Inflammatory macrophage treated with lipopolysaccharide for 1 hour (primary cell): Measurements from ENCODE around the gene UPK3B.
"Not testable (repeated sequence)": the region's sequence is repeated elsewhere in the genome, so short reads cannot be mapped to it uniquely, and the experiment has no call there.

ENCODE experiments used
- DNase-seq, 2 donors: peaks; one replicate each; pipeline ENCODE4 v3.0.0-alpha.2; 2020 to 2022

The UPK3B gene

DNA sequence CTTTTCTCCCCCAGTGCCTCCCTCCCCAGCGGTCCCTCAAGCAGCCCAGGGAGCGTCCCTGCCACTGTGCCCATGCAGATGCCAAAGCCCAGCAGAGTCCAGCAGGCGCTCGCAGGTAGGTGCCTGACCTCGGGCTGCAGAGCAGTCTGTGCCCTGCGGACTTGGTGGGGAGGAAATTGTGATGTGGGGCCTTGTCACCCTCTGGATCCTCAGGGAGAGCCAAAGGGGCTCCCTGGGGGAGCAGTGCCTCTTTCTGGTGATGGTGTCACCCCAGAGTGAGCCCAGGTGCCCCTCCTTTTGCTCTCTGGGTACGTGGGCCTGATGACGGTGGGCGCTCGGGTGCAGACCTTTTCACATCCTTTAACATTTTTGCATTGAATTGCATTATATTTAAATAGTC lies 18.2 kb upstream of the UPK3B start:
- DNase-seq: not testable (repeated sequence)

DNA sequence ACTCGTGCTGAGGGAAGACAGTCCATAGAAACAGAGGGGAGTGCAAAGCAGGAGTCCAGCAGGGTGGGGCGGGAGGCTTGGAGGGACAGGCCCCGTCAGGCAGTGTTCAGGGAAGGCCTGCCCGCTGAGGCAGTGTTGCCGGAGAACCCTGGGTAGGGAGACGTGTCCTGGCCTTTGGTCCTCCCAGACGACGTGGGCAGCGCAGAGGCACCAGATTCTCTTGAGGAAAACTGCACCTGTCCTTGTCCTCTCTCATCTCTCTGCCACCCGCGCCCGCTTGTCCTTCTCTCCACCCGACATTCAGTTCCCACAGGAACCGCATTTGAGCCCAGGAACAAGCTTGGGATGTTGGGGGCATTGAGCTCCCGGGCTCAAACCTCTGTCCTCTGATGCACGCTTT lies 14.6 kb upstream of the UPK3B start:
- not testable (repeated sequence) for DNase-seq

DNA sequence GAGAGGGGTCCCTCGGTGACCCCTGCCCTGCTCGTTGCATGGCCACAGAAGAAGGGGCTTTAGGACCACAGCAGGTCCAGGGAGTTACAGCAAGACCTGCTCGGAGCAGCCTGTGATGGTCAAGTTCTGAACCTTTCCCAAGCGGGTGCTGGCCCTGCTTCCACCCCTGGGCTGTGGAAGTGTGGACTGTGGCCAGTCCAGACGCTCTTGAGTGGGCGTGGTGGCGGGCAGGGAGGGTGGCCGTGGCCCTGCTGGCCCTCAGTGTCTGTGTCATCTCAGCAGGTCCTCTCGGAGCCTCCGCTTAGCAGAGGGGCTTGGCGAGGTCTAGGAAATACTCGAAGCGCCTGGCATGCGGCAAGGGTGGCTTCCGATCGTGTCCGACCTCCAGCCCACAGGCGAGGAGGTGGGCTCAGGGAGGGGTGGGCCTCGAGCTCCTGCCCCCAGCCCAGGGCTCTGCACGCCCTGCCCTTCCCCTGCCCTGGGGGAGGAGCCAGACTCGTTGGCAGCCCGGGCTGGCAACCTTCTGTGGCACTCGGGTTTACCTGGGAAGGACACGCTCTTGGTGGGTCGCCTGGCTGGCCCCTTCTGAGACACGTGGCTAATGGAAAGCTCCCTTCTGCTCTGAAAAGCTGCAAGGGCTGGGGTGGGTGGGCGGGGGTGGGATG lies 12.3 kb upstream of the UPK3B start:
- DNase-seq: not testable (repeated sequence)

DNA sequence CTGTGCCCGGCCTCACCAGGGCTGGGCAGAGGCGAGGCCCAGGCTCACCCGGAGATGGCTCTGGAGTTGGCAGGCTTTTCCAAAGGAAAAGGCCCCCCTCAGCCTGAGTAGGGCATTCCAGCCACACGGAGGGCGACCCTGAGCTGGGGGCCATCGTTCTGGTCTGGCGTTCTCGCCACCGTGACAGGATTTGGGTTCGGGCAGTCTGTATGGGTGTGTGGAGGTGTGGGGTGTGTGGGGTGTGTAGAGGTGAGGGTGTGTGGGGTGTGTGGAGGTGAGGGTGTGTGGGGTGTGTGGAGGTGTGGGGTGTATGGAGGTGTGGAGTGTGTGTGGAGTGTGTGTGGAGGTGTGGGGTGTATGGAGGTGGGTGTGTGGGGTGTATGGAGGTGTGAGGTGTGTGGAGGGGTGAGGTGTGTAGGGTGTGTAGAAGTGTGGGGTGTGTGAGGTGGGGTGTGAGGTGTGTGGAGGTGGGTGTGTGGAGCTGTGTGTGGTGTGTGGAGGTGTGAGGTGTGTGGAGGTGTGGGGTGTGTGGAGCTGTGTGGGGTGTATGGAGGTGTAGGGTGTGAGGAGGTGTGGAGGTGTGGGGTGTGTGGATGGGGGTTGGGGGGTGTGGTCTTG lies 11.7 kb upstream of the UPK3B start:
- not testable (repeated sequence) for DNase-seq

DNA sequence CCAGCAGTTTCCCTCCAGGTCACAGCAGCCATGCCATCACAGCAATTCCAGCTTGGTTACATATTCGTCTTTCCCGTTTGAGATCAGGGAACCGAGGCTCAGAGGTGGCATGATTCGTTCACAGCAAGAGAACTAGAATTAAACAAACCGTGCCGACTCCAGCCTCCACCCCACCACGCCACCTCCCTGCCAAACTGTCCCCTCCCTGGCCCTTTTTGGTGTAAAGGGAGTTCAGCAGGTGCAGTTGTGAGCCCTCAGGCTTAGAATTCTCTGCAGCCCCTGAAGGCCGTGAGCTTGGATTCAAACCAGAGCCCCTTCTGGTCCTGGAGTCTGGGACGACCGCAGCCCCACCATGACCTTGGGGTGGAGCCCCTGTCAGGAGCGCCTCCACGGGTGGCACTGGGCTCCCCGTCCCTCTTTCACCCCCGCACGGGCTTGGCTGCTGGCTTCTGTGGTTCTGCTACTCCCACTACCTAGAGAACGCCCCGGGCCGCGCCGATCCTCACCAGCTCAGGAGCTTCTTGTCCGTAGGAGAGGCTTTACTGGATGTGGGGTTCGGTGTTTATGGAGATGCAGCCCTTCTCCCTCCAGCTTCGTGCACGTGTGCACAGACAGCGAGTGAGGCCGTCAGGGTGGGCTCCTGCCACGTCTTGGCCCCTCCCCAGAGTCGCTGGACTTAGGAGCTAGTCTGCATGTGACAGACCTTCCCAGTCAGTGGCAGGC lies 11.0 kb upstream of the UPK3B start:
- not testable (repeated sequence) for DNase-seq

DNA sequence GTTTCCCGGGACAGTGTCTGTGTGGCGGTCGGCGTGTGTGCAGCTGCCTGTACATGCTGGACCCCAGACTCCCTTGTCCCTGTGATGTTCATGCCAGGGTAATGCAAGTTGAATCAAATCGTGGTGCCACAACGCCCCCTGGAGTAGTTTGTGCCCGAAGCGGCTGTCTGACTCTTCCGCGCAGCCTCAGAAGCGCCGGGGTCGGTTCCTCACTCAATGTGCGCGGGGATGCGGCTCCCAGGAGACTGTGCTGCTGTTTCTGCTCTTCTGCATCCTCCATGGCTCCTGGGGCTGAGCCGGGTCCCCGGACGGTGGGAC lies 10.5 kb upstream of the UPK3B start:
- DNase-seq: not testable (repeated sequence)

DNA sequence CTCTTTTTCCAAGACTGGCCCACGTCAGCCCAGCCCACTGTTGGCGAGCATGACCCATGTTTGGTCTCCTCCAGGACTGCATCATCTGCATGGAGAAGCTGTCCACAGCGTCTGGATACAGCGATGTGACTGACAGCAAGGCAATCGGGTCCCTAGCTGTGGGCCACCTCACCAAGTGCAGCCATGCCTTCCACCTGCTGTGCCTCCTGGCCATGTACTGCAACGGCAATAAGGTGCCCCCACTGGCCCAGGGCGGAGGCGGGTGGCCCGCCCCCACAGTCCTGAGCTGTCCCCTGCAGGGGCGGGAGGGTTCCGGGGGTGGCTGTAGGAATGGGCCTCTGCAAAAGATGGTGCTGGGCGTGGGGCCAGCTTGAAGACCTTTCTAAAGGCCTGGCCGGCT lies 8.1 kb upstream of the UPK3B start:
- not testable (repeated sequence) for DNase-seq

DNA sequence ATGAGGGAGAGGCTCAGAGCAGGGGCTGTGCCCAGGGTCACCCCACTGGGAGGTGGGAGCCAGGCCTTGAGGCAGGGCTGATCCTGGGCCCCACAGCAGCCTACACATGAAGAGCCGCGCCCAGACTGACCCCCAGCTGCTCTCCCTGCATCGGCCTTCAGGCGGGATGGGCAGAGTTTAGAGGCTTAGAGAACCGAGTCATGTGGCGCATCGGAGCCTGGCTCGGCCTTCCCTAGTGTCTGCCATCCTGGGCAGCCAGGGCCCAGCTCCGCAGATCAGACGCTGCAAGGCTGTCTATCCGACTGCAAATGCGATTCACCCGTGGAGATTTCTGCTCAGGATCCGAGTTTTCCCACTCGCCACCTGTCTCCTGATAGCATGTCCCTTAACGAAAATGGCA lies 7.5 kb upstream of the UPK3B start:
- not testable (repeated sequence) for DNase-seq

DNA sequence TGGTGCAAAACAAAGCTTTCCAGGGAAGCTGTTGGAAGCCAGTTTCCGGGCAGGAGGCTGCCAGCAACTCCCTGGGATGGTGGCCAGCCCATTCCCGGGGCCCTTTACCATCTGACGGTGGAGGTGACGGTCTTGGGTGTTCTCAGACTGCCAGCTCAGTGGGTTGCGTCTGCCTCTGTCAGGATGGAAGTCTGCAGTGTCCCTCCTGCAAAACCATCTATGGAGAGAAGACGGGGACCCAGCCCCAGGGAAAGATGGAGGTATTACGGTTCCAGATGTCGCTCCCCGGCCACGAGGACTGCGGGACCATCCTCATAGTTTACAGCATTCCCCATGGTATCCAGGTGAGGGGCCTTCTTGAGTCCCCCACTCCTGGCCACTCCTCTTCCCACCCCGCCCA lies 7.1 kb upstream of the UPK3B start:
- DNase-seq: not testable (repeated sequence)

DNA sequence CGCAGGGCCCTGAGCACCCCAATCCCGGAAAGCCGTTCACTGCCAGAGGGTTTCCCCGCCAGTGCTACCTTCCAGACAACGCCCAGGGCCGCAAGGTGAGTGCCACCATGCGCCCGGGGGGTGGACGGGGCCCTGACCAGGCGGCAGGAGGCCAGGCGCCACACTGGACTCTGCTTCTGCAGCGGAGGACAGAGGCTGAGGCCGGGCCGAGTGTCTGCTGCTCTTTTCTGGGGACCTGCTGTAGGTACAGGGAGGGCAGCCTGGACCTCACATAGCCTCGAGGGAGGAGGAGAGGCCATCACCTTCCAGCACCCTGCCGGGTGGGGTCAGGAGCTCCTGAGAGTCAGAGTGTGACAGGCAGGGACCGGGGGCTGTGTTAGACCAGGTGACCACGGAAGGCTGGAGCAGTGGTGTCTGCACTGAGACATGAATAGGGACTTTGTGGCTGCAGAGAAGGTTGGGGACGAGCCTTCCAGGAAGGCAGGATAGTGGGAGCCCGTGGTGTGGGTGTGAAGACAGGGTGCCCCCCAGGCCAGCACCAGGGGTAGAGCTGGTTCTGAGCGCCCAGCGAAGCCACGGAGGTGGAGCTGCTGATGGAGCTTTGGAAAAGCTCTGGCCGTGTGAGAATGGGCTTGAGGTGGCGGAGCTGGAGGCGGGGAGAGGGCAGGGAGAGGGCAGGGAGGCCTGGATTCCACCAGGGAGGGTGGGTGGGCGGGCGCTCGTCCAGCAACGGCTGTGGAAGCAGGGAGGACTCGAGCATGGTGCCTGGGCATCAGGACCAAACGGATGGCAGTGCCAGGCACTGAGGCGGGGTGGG lies 5.8 kb upstream of the UPK3B start:
- DNase-seq: not testable (repeated sequence)

DNA sequence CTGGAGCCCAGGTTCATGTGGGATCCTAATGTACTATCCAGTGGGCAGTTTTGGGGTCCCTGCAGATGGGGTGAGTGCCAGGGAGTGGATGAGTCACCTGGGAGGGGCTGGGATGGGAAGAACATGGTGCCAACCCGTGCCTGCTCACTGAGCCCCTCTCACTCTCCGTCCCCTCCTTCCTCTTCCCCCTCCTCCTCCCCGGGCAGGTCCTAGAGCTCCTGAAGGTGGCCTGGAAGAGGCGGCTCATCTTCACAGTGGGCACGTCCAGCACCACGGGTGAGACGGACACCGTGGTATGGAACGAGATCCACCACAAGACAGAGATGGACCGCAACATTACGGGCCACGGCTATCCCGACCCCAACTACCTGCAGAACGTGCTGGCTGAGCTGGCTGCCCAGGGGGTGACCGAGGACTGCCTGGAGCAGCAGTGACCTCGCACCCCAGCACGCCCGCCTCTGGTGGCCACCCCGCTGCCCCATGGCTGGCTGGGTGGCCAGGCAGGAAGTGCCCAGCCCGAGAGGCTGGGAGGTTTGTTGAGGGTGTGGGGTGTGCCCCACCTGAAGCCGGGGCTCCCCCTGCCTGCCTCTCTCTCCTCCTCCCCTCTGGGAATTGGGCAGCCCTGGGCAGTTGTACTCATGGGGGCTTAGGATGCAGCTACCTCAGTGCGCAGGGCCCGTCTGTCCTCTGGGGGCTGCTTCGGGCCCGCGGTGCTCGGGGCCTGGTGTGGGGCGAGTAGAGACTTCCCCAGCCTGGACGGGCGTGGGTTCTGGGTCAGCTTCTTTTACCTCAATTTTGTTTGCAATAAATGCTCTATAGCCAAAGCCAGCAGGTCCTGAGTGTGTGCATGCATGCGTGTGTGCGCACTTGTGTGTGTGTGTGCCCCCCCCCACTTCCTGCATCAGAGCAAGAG lies 4.9 kb upstream of the UPK3B start:
- no peak for DNase-seq

DNA sequence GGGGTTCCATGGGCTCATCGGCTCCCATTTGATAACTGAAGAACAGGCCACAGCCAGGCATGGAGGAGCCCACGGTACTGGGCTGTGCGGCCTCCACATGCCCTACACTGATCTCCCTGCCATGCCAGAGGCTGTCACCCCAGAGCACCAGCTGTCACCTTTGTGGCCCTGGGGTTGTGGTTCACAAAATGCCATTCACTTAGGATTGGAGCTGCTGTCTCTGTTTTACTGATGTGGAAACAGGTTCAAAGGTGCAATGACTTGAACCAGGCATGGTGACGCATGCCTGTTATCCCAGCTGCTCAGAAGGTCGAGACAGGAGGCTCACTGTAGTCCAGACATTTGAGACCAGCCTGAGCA lies 4.3 kb upstream of the UPK3B start:
- DNase-seq: no peak

DNA sequence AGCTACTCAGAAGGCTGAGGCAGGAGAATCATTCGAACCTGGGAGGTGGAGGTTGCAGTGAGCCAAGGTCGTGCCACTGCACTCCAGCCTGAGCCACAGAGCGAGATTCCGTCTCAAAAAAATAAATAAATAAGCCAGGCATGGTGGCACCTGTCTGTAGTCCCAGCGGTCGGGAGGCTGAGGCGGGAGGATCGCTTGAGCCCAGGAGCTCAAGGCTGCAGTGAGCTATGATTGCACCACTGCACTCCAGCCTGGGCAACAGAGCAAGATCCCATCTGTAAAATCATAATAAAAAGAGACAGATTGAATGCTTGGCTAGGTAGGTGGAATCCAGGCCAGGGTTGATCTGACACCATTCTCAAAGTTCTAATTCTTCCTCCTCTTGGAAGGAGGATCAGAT lies 3.7 kb upstream of the UPK3B start:
- DNase-seq: not testable (repeated sequence)

DNA sequence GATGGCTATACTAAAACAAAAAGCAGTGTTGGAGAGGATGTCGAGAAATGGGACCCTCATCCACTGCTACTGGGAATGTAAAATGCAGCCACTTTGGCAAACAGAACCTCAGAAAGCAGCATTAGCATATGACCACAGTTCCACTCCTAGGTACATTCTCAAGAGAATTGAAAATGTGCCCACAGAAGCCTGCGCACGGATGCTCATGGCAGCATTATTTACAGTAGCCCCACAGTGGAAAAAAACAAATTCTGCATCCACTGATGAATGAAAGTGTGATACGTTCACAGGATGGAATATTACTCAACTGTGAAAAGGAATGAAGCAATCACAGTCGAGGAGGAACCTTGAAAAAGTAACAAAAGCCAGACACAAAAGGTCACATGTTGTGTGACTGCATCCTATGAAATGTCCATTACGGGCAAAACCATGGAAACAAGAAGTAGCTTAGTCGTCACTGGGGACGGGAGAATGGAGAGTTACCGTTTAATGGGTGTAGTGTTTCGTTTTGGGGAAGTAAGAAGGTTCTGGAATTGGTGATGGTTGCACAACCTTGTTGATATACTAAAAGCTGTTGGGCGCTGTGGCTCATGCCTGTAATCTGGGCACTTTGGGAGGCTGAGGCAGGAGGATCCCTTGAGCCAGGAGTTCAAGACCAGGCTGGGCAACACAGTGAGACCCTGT lies 2.5 kb upstream of the UPK3B start:
- DNase-seq: peak; percentile 97 to 99

DNA sequence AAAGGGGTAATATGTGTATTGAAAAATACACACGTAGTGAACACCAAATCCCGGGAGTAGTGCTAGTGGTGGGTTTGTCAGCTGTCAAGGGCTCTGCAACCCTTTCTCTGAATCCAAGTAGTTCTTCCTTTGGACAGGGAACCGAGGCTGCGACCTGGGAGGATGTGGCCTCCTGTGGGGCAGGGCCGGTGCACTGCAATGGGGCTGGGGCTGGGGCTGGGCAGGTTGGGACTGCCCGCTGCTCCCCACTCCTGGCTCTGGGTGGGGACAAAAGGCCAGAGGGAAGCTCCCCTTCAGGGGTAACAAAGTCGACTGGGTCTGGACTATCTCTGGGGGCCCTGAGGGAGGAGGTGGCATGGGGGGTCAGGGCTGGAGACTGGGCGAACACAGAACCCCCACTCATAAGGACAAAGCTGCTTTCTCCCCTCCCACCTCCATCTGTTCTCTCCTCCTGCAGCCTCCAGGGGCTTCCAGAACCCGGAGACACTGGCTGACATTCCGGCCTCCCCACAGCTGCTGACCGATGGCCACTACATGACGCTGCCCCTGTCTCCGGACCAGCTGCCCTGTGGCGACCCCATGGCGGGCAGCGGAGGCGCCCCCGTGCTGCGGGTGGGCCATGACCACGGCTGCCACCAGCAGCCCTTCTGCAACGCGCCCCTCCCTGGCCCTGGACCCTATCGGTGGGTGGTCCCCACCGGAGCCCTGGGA lies 1.0 kb downstream of the UPK3B start:
- not testable (repeated sequence) for DNase-seq

DNA sequence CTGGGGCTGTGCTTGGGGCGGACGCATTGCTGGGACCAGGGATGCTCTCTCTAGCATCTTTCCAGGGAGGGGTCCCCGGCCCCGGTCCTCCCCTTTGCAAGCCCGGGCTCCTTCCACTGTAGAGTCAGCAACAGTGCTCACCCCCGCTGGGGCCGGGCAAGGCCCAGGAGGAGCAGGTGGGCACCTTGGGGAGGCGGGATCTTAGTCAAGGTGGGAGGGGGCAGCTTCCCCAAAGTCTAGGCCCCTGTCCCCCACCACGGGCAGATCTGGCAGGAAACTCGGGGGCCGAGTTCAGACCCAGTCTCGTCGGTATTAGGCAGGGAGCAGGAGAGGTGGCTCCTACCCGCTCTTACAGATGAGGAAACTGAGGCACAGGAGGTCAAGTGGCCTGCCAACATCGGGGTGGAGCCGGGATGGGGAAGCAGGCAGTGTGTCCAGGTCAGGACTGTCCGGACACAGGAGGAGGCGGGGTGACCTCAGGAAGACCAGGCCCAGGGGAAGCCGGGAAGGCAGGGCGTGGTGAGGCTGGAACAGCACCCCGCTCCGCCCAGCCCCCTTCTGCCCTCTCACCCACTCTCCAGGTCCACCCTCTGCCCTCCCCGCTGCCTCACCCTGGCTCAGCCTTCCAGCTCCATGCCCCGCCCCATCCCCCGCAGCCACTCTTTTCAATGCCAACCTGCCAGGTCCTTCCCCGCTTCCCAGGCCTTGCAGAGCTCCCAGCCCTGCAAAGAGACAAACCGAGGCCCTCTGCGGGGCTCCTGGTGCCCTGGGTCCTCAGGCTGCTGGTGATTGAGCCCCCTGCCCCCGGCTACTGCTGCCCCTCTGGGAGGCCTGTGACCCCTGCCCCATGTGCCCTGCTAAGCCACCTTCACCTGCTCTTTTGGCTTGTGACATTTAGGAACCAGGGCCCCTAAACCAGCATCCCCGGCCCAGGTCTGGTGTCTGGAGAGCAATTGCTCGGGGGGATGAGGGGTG lies 1.8 kb downstream of the UPK3B start:
- not testable (repeated sequence) for DNase-seq

DNA sequence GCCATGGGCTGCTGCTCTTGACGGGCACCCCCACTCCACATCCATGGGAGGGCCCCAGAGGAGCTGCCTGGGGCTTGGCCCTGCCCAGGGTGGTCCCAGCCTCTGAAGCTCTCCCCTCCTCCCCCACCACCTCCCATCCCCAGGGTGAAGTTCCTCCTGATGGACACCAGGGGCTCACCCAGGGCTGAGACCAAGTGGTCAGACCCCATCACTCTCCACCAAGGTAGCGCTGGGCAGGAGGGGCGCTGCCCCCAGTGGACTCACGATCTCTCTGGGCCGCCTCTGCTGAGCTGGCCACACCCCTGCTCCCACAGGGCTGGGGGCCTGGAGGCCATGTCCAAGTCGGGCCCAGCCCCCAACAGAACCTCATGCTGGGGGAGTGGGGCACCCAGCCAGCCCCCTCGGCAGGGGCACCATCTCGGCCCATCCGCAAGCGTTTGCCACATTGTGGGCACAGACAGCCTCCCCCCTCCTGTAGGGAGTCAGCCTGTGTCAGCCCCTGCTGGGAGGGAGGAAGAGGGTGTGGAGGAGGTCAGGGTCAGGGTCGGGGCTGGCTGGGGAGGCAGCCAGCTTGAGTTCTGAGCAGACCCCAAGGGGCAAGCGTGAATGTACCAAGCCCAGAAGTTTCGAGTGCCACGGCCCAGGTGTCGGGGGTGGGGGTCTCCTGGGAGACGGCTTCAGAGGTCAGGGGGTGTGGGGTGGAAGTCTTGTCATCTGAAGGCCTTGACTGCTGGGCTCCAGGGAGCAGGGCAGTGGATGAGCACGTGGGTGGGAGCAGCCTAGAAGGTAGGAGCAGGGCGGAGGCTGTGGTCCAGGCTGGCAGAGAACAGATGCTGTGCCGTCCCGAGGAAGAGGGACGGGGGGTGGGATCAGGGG lies 2.8 kb downstream of the UPK3B start:
- no peak for DNase-seq
